GM23248 (cell line): ENCODE results near the gene SPATS2L.

ENCODE experiments used
- EZH2 ChIP-seq: fragments of 200-600 bp; sonication (generic); IDR thresholded peaks from 2 replicates; pipeline ENCODE4 v1.6.1; 2018; ENCODE audit warnings: antibody characterized with exemption, mild to moderate bottlenecking; ENCODE audit not compliant: insufficient read depth, poor library complexity, severe bottlenecking
- EZH2phosphoT487 ChIP-seq: fragments of 200-600 bp; sonication (generic); IDR thresholded peaks from 2 replicates; pipeline ENCODE4 v1.6.1; 2018; ENCODE audit warnings: antibody characterized with exemption, moderate library complexity, mild to moderate bottlenecking, low read depth; ENCODE audit not compliant: insufficient read depth

DNA sequence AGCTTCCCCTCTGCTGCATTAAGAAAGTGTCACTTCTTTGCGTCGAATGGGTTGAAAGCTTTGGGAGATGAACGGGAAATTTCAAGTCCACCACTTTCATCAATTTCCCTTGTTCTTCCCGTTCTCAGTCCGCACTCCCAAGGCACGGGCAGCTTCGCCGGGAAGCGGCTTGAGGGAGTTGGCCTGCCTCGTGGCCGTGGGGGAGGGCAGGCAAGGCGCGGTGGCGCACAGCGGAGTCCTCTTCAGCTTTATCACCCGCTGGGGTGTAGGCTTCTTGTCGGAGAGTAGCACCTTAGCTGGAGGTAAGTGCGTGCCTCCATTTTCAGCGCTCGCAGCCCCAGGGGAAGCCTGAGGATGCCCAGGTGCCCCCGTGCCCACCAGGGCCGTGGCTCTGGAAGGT is 183.5 kb downstream of the SPATS2L start:
- no peak for TF ChIP-seq EZH2
- TF ChIP-seq EZH2phosphoT487 = no peak
